ENCODE data around the gene MEGF6. TPM values are rescaled to one million over a fixed set of nuclear protein-coding genes. Genes with fewer than 3 reads are reported as not detected.

MEGF6 gene
- total RNA-seq, 2 donors from 2014 or later: 273 to 304 TPM

DNA sequence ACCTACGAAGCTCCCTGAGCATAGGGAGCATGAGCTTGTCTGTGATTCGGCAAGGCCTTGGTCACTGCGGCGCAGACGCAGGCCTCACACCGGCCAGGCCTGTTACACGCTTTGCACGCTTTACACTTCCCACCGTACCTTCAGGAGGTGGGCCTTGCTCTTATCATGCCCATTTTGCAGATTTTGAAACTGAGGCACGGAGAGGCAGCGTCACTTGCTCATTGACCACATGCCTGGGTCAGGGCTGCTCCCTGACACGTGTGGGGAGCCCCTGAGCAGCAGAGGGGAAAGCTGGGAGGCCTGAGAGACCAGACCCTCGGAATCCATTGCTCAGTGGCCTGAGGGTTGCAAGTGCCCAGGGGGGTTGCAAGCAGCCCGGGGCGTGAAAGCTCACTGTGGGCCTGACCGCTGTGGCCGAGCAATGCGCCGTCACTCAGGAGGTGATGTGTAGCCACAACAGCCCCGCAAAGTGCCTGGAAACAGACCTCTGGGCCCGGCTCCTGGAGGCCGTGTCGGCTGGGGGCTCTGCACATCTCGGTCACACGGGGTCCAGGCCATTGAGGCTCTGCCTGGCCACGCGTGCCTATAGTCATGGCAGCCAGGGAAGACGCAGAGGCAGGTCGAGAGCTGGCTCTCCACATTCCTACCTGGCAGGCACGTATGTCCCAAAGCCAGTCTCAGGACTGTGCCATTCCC, 149.9 kb downstream of the MEGF6 start:
- no peaks in the 10 kb centered on the region for H3K4me1 ChIP-seq (ENCODE audit: control insufficient read depth in 1 of 2, low read depth in 2 of 2)
- TF ChIP-seq CTCF (IDR thresholded peaks at IDR 0.05): no peak
- H3K27me3 ChIP-seq (replicated peaks; ENCODE audit: insufficient read depth): no peaks in the 10 kb centered on the region
- ATAC-seq (ENCODE audit: insufficient number of reproducible peaks, low FRiP score, low read depth) (no peak), DNase-seq (ENCODE audit: low spot score) (no peak)
- H3K36me3 ChIP-seq: no peaks in the 10 kb centered on the region
- no peaks in the 10 kb centered on the region for H3K9me3 ChIP-seq
- no peak overlapping the region for H3K4me3 ChIP-seq
- H3K27ac ChIP-seq: no peak overlapping the region

DNA sequence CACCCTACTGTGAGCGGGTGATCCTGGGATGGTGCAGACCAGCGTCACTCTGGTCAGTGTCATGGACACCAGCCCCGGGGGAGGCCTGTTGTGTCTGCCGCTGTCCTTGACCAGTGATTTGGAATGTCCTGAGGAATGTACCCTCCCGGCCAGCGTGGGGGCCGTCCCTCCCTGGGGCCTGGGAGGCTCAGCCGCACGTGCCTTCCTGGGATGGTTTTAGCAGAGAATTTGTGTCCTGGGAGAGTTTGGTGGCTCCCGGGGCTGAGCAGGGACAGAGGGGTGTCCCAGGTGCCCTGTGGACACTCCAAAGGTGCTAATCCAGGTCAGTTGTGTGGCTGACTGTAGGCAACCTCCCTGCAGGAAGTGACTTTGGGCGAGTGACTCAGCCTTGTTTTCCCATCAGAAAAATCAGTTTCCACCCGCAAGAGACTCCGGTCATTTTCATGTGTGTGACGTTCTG, 150.6 kb downstream of the MEGF6 start:
- no peak for ATAC-seq (ENCODE audit: insufficient number of reproducible peaks, low FRiP score, low read depth)
- H3K9me3 ChIP-seq: no peaks in the 10 kb centered on the region
- no peak for TF ChIP-seq CTCF (IDR thresholded peaks at IDR 0.05)
- H3K36me3 ChIP-seq: no peaks in the 10 kb centered on the region
- H3K27me3 ChIP-seq (replicated peaks; ENCODE audit: insufficient read depth): no peaks in the 10 kb centered on the region
- H3K4me3 ChIP-seq: no peak overlapping the region
- no peak overlapping the region for H3K27ac ChIP-seq
- no peak for DNase-seq (ENCODE audit: low spot score)
- no peaks in the 10 kb centered on the region for H3K4me1 ChIP-seq (ENCODE audit: control insufficient read depth in 1 of 2, low read depth in 2 of 2)

DNA sequence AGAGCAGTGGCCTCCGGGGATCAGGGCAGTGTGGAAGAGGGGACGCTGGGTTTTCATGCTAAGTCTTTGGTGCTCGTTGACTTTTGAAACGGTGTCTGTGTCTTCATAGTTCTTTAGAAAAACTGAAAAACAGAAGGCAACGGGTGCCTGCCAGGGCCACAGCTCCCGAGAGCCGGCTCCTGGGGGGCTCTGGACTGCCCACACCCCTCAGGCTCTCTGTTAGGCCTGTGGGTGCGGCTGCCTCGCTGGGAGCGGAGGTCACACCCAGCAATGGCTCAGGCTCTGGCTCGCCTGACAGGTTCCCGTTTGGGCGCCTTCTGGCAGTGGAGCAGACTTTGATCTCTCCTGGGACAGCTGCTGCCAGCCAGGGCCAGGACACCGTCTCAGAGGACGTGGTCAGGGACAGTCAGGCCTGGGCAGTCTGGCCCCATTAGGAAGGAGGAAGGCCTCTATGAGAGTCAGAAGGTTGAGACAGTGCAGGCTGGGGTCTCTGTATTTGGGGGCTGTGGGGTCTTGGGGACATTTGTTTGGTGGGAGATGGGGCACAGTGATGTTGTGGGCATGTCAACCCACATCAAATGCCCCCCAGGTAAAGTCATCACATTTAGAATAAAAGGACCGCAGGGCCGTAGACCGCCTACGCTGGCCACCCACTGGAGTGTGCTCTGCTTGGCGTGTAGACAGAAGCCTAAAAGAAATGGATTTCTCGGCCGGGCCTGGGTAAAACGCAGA, 151.2 kb downstream of the MEGF6 start:
- H3K27me3 ChIP-seq (replicated peaks; ENCODE audit: insufficient read depth): no peaks in the 10 kb centered on the region
- no peak for DNase-seq (ENCODE audit: low spot score)
- no peaks in the 10 kb centered on the region for H3K9me3 ChIP-seq
- H3K4me1 ChIP-seq (ENCODE audit: control insufficient read depth in 1 of 2, low read depth in 2 of 2): peaks cover 0 to under 1% of the 10 kb centered on the region in 2 donors
- no peak for ATAC-seq (ENCODE audit: insufficient number of reproducible peaks, low FRiP score, low read depth)
- H3K4me3 ChIP-seq: no peak overlapping the region
- TF ChIP-seq CTCF (IDR thresholded peaks at IDR 0.05): no peak
- H3K36me3 ChIP-seq: no peaks in the 10 kb centered on the region
- H3K27ac ChIP-seq: no peak overlapping the region

DNA sequence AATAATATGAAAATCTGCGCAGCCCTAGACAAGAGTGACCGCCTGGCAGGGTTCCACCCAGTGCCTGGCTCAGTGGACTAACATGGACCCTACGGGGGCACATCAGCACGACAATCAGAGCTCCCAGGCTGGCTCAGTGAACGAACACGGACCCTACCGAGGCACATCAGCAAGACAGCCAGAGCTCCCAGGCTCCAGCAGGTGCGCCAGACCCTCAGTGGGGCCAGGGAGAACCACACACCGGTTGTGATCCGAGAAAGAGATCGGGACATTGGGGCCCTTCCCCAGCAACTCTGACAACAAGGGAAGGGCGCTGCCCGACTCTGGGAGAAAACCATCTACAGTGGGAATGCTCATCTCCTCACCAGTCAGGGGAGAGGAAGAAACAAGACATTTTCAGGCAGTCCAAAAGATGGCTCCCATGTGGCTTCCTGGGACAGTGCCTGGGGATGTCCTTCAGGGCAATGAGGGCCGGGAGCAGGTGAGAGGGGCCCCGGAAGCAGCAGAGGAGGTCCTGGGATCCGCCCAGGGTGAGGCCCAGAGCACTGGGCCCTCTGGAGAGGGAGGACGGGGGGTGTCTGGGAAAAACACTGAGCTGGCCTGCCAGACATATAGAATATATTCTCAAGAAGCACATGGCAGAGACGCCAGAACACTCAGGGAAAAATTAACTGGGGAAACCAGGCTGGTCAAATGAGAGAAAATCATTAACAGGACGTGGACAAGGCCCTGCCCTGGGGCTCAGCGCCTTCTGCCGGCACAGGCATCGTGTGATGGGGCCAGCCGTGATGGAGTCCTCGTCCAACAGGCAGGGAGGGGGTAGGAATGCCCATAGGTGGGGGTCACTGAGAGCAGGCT, 152.0 kb downstream of the MEGF6 start:
- Histone ChIP-seq H3K27ac (no peak overlapping the region), H3K27me3 (replicated peaks; ENCODE audit: insufficient read depth) (no peaks in the 10 kb centered on the region), H3K4me3 (no peak overlapping the region), H3K36me3 (no peaks in the 10 kb centered on the region), H3K4me1 (ENCODE audit: control insufficient read depth in 1 of 2, low read depth in 2 of 2) (peaks cover 0 to 8% of the 10 kb centered on the region in 2 donors), H3K9me3 (no peaks in the 10 kb centered on the region)
- ATAC-seq (ENCODE audit: insufficient number of reproducible peaks, low FRiP score, low read depth): no peak
- DNase-seq (ENCODE audit: low spot score): no peak
- TF ChIP-seq CTCF (IDR thresholded peaks at IDR 0.05): no peak

All from thoracic aorta (tissue), 2 donors.